ENCODE measurements around the gene IFNG.
"Not testable (repeated sequence)": the region's sequence is repeated elsewhere in the genome, so short reads cannot be mapped to it uniquely, and the experiment has no call there.

The IFNG gene

GRCh38 chr12:68159681-68160304 is at the start of gene IFNG:
Gene IFNG (minus strand): TSS chr12:68159740. CDS start chr12:68159615, 125 bp downstream.
- no peak for DNase-seq

GRCh38 chr12:68209048-68209728 is 49.6 kb upstream of the IFNG start:
- not testable (repeated sequence) for DNase-seq

- no peak for DNase-seq
These were observed 47.7 kb upstream of the IFNG start for GRCh38 chr12:68207276-68207675.

GRCh38 chr12:68206446-68206845 is 46.9 kb upstream of the IFNG start:
- DNase-seq, result no peak

- DNase-seq, result no peak
These were observed 43.9 kb upstream of the IFNG start for GRCh38 chr12:68203460-68203875.

- DNase-seq, result no peak
These were observed 41.3 kb upstream of the IFNG start for GRCh38 chr12:68200854-68201253.

- no peak for DNase-seq
These were observed 39.6 kb upstream of the IFNG start for GRCh38 chr12:68199127-68199526.

- no peak for DNase-seq
These were observed 39.1 kb upstream of the IFNG start for GRCh38 chr12:68198507-68199086.

- DNase-seq, result no peak
These were observed 30.8 kb upstream of the IFNG start for GRCh38 chr12:68190301-68190700.

- DNase-seq, result no peak
These were observed 30.3 kb upstream of the IFNG start for GRCh38 chr12:68189821-68190242.

- DNase-seq, result no peak
These were observed 26.1 kb upstream of the IFNG start for GRCh38 chr12:68185598-68185997.

- no peak for DNase-seq
These were observed 21.5 kb upstream of the IFNG start for GRCh38 chr12:68180792-68181744.

- DNase-seq, result no peak
These were observed 19.4 kb upstream of the IFNG start for GRCh38 chr12:68178774-68179439.

- no peak for DNase-seq
These were observed 18.6 kb upstream of the IFNG start for GRCh38 chr12:68178184-68178583.

- DNase-seq, result no peak
These were observed 18.0 kb upstream of the IFNG start for GRCh38 chr12:68177562-68177961.

- no peak for DNase-seq
These were observed 16.7 kb upstream of the IFNG start for GRCh38 chr12:68176257-68176656.

- no peak for DNase-seq
These were observed 16.1 kb upstream of the IFNG start for GRCh38 chr12:68175557-68176061.

- DNase-seq, result not testable (repeated sequence)
These were observed 15.2 kb upstream of the IFNG start for GRCh38 chr12:68174761-68175160.

GRCh38 chr12:68173792-68174191 is 14.3 kb upstream of the IFNG start:
- no peak for DNase-seq

GRCh38 chr12:68170726-68171125 is 11.2 kb upstream of the IFNG start:
- DNase-seq, result no peak

- DNase-seq, result no peak
These were observed 9.8 kb upstream of the IFNG start for GRCh38 chr12:68169213-68169889.

All from NCI-H2227 treated with DMSO at 0.1 percent for 48 hours (cell line).